ENCODE results near the gene HIP1.

DNA sequence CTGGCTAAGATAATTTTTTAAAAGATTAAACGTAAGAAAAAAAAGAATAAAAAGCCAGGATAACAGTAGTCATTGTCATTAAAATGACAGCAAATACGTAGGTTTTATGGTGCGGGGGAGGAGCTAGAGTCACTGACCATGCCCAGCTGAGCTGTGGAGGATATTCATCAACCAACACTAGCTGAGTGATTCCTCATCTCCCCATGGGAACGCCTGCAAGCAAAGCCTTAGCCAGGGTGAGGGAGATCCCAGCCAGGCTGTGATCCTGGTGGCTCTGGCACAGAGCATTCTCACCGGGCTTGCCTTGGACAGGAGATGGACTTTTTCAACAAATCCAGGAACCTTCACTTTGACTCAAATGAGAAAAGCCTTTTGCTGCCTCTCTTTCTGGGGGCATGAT is 94.2 kb downstream of the HIP1 start:
- no peak for TF ChIP-seq EGR1 (IDR thresholded peaks at IDR 0.05)
- no peak for TF ChIP-seq CREB1 (IDR thresholded peaks at IDR 0.05; ENCODE audit: low read depth)
- TF ChIP-seq, protein P1, sequence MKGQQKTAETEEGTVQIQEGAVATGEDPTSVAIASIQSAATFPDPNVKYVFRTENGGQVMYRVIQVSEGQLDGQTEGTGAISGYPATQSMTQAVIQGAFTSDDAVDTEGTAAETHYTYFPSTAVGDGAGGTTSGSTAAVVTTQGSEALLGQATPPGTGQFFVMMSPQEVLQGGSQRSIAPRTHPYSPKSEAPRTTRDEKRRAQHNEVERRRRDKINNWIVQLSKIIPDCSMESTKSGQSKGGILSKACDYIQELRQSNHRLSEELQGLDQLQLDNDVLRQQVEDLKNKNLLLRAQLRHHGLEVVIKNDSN (IDR thresholded peaks at IDR 0.05): no peak
- TF ChIP-seq, protein P2, sequence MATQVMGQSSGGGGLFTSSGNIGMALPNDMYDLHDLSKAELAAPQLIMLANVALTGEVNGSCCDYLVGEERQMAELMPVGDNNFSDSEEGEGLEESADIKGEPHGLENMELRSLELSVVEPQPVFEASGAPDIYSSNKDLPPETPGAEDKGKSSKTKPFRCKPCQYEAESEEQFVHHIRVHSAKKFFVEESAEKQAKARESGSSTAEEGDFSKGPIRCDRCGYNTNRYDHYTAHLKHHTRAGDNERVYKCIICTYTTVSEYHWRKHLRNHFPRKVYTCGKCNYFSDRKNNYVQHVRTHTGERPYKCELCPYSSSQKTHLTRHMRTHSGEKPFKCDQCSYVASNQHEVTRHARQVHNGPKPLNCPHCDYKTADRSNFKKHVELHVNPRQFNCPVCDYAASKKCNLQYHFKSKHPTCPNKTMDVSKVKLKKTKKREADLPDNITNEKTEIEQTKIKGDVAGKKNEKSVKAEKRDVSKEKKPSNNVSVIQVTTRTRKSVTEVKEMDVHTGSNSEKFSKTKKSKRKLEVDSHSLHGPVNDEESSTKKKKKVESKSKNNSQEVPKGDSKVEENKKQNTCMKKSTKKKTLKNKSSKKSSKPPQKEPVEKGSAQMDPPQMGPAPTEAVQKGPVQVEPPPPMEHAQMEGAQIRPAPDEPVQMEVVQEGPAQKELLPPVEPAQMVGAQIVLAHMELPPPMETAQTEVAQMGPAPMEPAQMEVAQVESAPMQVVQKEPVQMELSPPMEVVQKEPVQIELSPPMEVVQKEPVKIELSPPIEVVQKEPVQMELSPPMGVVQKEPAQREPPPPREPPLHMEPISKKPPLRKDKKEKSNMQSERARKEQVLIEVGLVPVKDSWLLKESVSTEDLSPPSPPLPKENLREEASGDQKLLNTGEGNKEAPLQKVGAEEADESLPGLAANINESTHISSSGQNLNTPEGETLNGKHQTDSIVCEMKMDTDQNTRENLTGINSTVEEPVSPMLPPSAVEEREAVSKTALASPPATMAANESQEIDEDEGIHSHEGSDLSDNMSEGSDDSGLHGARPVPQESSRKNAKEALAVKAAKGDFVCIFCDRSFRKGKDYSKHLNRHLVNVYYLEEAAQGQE (IDR thresholded peaks at IDR 0.05; ENCODE audit: low read depth): no peak
- TF ChIP-seq RAD21 (IDR thresholded peaks at IDR 0.05; ENCODE audit: low read depth): no peak
- TF ChIP-seq CEBPB (IDR thresholded peaks at IDR 0.05): no peak

All from Ishikawa (cell line).